Gastrocnemius medialis (tissue), 4 donors: Measurements from ENCODE around the gene REG3G. TPM values are rescaled to one million over a fixed set of nuclear protein-coding genes. Genes with fewer than 3 reads are reported as not detected.

Source experiments
- ATAC-seq, 2 donors: fragments of 150-250 bp; one replicate each; pipeline ENCODE4 v1.9.1; 2016
- DNase-seq, 2 donors: peaks; one replicate each; pipeline ENCODE4 v3.0.0-alpha.2; 2019
- H3K27ac ChIP-seq, 4 donors: fragments of 200-600 bp; sonication (generic); 1 replicate in 1 of 4; 2 replicates in 3 of 4; pipeline ENCODE4 v1.5.1; 2016 to 2018; ENCODE audit warnings: mild to moderate bottlenecking in 2 of 4, moderate library complexity in 1 of 4
- H3K27me3 ChIP-seq, 3 donors: fragments of 200-600 bp; sonication (generic) in 2 of 3; 1 replicate in 1 of 3; 2 replicates in 2 of 3; pipeline versions ENCODE4 v1.5.1 to v1.6.0; 2016 to 2019; ENCODE audit warnings: mild to moderate bottlenecking in 1 of 3, moderate library complexity in 1 of 3
- H3K36me3 ChIP-seq, 2 donors: fragments of 200-600 bp; sonication (generic) in 1 of 2; one replicate each; pipeline ENCODE4 v1.5.1; 2017 to 2018
- H3K4me1 ChIP-seq, 2 donors: fragments of 200-600 bp; sonication (generic) in 1 of 2; one replicate each; pipeline ENCODE4 v1.5.1; 2016 to 2017; ENCODE audit warnings: mild to moderate bottlenecking in 2 of 2
- H3K4me3 ChIP-seq, 4 donors: fragments of 200-600 bp; sonication (generic) in 3 of 4; 1 replicate in 1 of 4; 2 replicates in 3 of 4; pipeline ENCODE4 v1.5.1; 2016 to 2019; ENCODE audit warnings: mild to moderate bottlenecking in 2 of 4
- H3K9me3 ChIP-seq, 3 donors: fragments of 200-600 bp; sonication (generic) in 2 of 3; 1 replicate in 1 of 3; 2 replicates in 2 of 3; pipeline ENCODE4 v1.5.1; 2016 to 2019
- CTCF ChIP-seq, 5 experiments: fragments of 450-650 bp in 3 of 5; fragments of 200-600 bp in 2 of 5; sonication (generic) in 2 of 5; IDR thresholded peaks in 4 of 5; conservative IDR thresholded peaks in 1 of 5; 1 replicate in 4 of 5; 2 replicates in 1 of 5; pipeline ENCODE4 v1.5.1; 2016 to 2019; ENCODE audit warnings: antibody characterized with exemption in 5 of 5, mild to moderate bottlenecking in 3 of 5, moderate library complexity in 3 of 5
- POLR2A ChIP-seq, 2 donors: fragments of 450-650 bp; IDR thresholded peaks; one replicate each; pipeline ENCODE4 v1.6.1; 2017; ENCODE audit warnings: antibody characterized with exemption in 2 of 2, mild to moderate bottlenecking in 2 of 2, moderate library complexity in 2 of 2
- in situ Hi-C, 4 donors: fragments of 200-750 bp; cut with MboI; loops; one replicate each; pipeline versions ENCODE4 v1.15.0 to v1.8.0; 2017; ENCODE audit warnings: low sequenced_read_pairs in 4 of 4
- intact Hi-C: fragments of 100-400 bp; cut with DNase I; formaldehyde crosslinking; loops from one replicate; pipeline ENCODE4 v1.15.1; 2023; ENCODE audit warnings: low total_unique reads
- total RNA-seq, 4 donors: library from RNA; depleted of rRNA; stranded (reverse); fragments of >200 nt; gene quantifications; one replicate each; pipeline versions ENCODE4 v1.1.0 to v1.2.3, GENCODE V29; 2016

The REG3G gene
- total RNA-seq, 4 donors from 2014 or later = not detected

GRCh38 chr2:78980152-78980465, 45.4 kb upstream of the REG3G start:
- in situ Hi-C loops = no loop called here
- DNase-seq = no peak
- TF ChIP-seq POLR2A (IDR thresholded peaks at IDR 0.05) = no peak
- TF ChIP-seq CTCF (IDR thresholded peaks at IDR 0.05 in 4 of 5, conservative IDR thresholded peaks at IDR 0.05 in 1 of 5) = no peak
- Histone ChIP-seq H3K4me3 (no peak overlapping the region), H3K9me3 (no peaks in the 10 kb centered on the region), H3K27ac (no peak overlapping the region), H3K36me3 (no peaks in the 10 kb centered on the region), H3K4me1 (no peaks in the 10 kb centered on the region), H3K27me3 (no peaks in the 10 kb centered on the region)
- intact Hi-C loops = no loop called here
- ATAC-seq = no peak

DNA sequence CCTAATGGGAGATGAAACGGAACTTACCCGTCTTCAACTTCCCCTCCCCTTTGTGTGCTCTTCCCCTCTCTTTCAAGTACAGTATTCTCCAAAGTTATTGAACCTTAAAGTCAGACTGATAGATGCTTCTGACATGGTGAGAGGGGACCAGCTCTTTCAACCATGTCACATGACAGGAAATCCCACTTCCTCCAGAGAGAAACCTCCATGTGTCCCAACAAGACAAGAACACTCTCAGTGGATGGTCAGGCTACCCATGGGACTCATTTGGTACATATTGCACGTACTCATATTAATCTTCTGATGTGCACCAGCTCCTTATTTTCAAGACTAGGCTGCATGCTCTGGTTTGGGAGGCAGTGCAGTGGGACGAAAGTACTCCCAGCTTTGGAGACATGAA, 44.6 kb upstream of the REG3G start:
- Histone ChIP-seq H3K4me3 (no peak overlapping the region), H3K36me3 (no peaks in the 10 kb centered on the region), H3K27me3 (no peaks in the 10 kb centered on the region), H3K27ac (no peak overlapping the region), H3K4me1 (no peaks in the 10 kb centered on the region), H3K9me3 (no peaks in the 10 kb centered on the region)
- no peak for TF ChIP-seq CTCF (IDR thresholded peaks at IDR 0.05 in 4 of 5, conservative IDR thresholded peaks at IDR 0.05 in 1 of 5)
- ATAC-seq = no peak
- in situ Hi-C loops = no loop called here
- DNase-seq = no peak
- intact Hi-C loops = no loop called here

DNA sequence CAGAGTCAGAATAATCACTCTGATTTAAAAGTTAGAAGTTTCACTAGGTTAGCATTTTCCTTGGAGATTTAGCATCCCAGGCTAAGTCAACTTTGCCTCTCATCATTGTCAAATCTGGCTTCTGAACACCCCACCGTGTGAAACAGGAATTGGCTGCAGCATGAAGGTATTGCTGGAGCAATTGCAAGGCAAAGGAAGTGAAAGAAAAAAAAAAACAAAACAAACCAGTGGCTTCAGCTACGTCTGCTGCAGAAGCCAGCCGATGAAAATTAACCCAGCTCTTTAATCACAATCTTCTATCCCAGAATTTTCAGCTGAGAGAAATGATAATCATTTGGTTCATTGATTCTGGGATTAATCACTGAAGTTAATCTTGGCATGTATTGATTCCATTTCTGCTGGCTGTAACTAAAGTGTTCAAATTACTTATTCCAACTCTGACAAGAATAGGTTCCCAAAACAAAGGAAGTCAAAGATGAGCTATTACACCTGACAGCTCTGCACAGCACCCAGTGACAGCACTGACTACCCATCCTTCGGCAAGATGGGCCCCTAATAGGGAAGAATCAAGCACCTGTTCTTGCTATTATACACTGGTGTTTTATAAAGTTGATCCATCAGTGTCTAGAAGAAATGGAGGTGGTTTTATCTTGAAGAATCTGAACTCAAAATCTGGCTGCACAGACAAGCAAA, 42.7 kb upstream of the REG3G start:
- Histone ChIP-seq H3K27ac (no peak overlapping the region), H3K27me3 (no peaks in the 10 kb centered on the region), H3K9me3 (no peaks in the 10 kb centered on the region), H3K4me1 (no peaks in the 10 kb centered on the region), H3K4me3 (no peak overlapping the region), H3K36me3 (no peaks in the 10 kb centered on the region)
- TF ChIP-seq POLR2A (IDR thresholded peaks at IDR 0.05) = no peak
- TF ChIP-seq CTCF (IDR thresholded peaks at IDR 0.05 in 4 of 5, conservative IDR thresholded peaks at IDR 0.05 in 1 of 5) = no peak
- ATAC-seq (no peak), DNase-seq (no peak)
- intact Hi-C loops = no loop called here
- in situ Hi-C loops = no loop called here

DNA sequence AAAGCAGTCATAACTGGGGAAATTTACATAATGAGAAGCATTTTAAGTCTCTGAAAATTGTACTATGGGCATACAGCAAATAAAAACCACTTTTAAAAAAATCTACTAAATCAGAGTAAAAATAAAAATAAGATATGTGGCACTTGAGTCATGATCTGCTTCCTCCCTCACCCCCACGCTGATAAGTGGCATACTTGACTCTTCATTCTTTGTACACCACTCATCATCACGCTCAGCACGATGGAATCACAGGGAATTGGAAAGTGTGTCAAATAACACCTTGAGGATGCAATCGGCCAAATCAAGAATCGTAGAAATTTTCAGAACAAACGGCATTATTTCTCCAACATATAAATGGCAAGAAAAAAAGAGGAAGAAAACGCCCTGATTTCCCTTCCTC, 41.1 kb upstream of the REG3G start:
- intact Hi-C loops (no loop called here), in situ Hi-C loops (no loop called here)
- DNase-seq (no peak), ATAC-seq (no peak)
- Histone ChIP-seq H3K9me3 (no peaks in the 10 kb centered on the region), H3K4me3 (no peak overlapping the region), H3K36me3 (no peaks in the 10 kb centered on the region), H3K27ac (no peak overlapping the region), H3K27me3 (no peaks in the 10 kb centered on the region), H3K4me1 (no peaks in the 10 kb centered on the region)
- TF ChIP-seq CTCF (IDR thresholded peaks at IDR 0.05 in 4 of 5, conservative IDR thresholded peaks at IDR 0.05 in 1 of 5) (no peak), POLR2A (IDR thresholded peaks at IDR 0.05) (no peak)

GRCh38 chr2:78985558-78985957, 39.9 kb upstream of the REG3G start:
- no peak for TF ChIP-seq POLR2A (IDR thresholded peaks at IDR 0.05)
- Histone ChIP-seq H3K27me3 (no peaks in the 10 kb centered on the region), H3K36me3 (no peaks in the 10 kb centered on the region), H3K27ac (no peak overlapping the region), H3K4me1 (no peaks in the 10 kb centered on the region), H3K9me3 (no peaks in the 10 kb centered on the region), H3K4me3 (no peak overlapping the region)
- ATAC-seq = no peak
- no peak for DNase-seq
- intact Hi-C loops (no loop called here), in situ Hi-C loops (no loop called here)
